Naive thymus-derived CD4-positive, alpha-beta T cell (primary cell): ENCODE data around the gene SCGB3A1. TPM values are rescaled to one million over a fixed set of nuclear protein-coding genes. Genes with fewer than 3 reads are reported as not detected.

ENCODE experiments used
- ATAC-seq: fragments of 150-1000 bp; cut with Tn5 transposase; 2 replicates; pipeline ENCODE4 v1.10.0; 2021; ENCODE audit warnings: mild to moderate bottlenecking, moderate library complexity
- CTCF ChIA-PET: fragments of 350-600 bp; sonication (Branson Sonifier 250); formaldehyde crosslinking; loops from one replicate; lab custom pipeline; 2021; ENCODE audit warnings: antibody characterized with exemption; lab: Charles Lee
- POLR2A ChIA-PET: fragments of 350-600 bp; sonication (Branson Sonifier 250); formaldehyde crosslinking; loops from one replicate; lab custom pipeline; 2021; ENCODE audit warnings: antibody characterized with exemption, inconsistent platforms; lab: Charles Lee
- DNase-seq, 9 donors: peaks; one replicate each; pipeline versions ENCODE4 v3.0.0 to v3.0.0-alpha.2; 2020 to 2022; ENCODE audit warnings: mixed read lengths in 1 of 9
- H3K27ac ChIP-seq: one replicate; pipeline ENCODE4 v1.7.0; 2013; ENCODE audit warnings: mild to moderate bottlenecking, low read depth, low read length, moderate library complexity
- H3K27me3 ChIP-seq, 2 donors: one replicate each; pipeline ENCODE4 v1.7.0; 2013; ENCODE audit warnings: low read length in 2 of 2, mild to moderate bottlenecking in 2 of 2, moderate library complexity in 2 of 2; ENCODE audit not compliant: control insufficient read depth in 2 of 2, insufficient read depth in 2 of 2
- H3K36me3 ChIP-seq, 3 experiments: 1 replicate in 2 of 3; 2 replicates in 1 of 3; pipeline ENCODE4 v1.7.0; 2013; ENCODE audit warnings: low read length in 3 of 3, mild to moderate bottlenecking in 3 of 3, moderate library complexity in 1 of 3; ENCODE audit not compliant: insufficient read depth in 3 of 3, control insufficient read depth in 2 of 3
- H3K4me1 ChIP-seq, 2 donors: one replicate each; pipeline ENCODE4 v1.7.0; 2013; ENCODE audit warnings: low read length in 2 of 2, mild to moderate bottlenecking in 2 of 2, moderate library complexity in 1 of 2; ENCODE audit not compliant: control insufficient read depth in 2 of 2, insufficient read depth in 2 of 2
- H3K4me3 ChIP-seq: 2 replicates; pipeline ENCODE4 v1.7.0; 2013; ENCODE audit warnings: mild to moderate bottlenecking, low read length
- H3K9me3 ChIP-seq, 3 experiments: 1 replicate in 2 of 3; 2 replicates in 1 of 3; pipeline ENCODE4 v1.7.0; 2013; ENCODE audit warnings: low read length in 3 of 3; ENCODE audit not compliant: control insufficient read depth in 2 of 3
- H3K27ac Mint-ChIP-seq, 9 donors: one replicate each; pipeline ENCODE4 v1.8.0; 2020 to 2022; ENCODE audit warnings: mixed read lengths in 9 of 9, mild to moderate bottlenecking in 8 of 9, moderate library complexity in 5 of 9, inconsistent platforms in 2 of 9
- H3K27me3 Mint-ChIP-seq, 5 donors: one replicate each; pipeline ENCODE4 v1.8.0; 2021 to 2022; ENCODE audit warnings: mixed read lengths in 5 of 5, mild to moderate bottlenecking in 1 of 5
- H3K36me3 Mint-ChIP-seq, 5 donors: one replicate each; pipeline ENCODE4 v1.8.0; 2020 to 2022; ENCODE audit warnings: mixed read lengths in 5 of 5, mild to moderate bottlenecking in 3 of 5, inconsistent platforms in 1 of 5
- H3K4me1 Mint-ChIP-seq, 7 donors: one replicate each; pipeline ENCODE4 v1.8.0; 2020 to 2022; ENCODE audit warnings: mixed read lengths in 7 of 7, mild to moderate bottlenecking in 3 of 7, inconsistent platforms in 1 of 7
- H3K4me3 Mint-ChIP-seq, 10 donors: one replicate each; pipeline ENCODE4 v1.8.0; 2020 to 2022; ENCODE audit warnings: mild to moderate bottlenecking in 10 of 10, mixed read lengths in 10 of 10, moderate library complexity in 6 of 10, inconsistent platforms in 2 of 10
- H3K9me3 Mint-ChIP-seq, 11 donors: one replicate each; pipeline ENCODE4 v1.8.0; 2020 to 2022; ENCODE audit warnings: mixed read lengths in 11 of 11, mild to moderate bottlenecking in 4 of 11, inconsistent platforms in 1 of 11, moderate library complexity in 1 of 11
- intact Hi-C, 2 donors: fragments of 100-400 bp; cut with micrococcal nuclease; formaldehyde crosslinking; loops; one replicate each; pipeline ENCODE4 v1.15.1; 2023
- polyA plus RNA-seq, 2 donors: library from polyadenylated mRNA; unstranded; fragments of 300-500 nt; fragmentation: Illumina TruSeq; gene quantifications; one replicate each; pipeline ENCODE4 v1.2.3, GENCODE V29; 2021
- total RNA-seq, 6 experiments: library from RNA in 5 of 6; stranded (reverse) in 5 of 6; gene quantifications; 1 replicate in 5 of 6; 2 replicates in 1 of 6; pipeline ENCODE4 v1.2.3 and lab custom pipeline; 2021 to 2026

The SCGB3A1 gene
- total and polyA plus RNA-seq, 7 experiments from 2014 or later = 24.3 TPM; not detected in 6

DNA sequence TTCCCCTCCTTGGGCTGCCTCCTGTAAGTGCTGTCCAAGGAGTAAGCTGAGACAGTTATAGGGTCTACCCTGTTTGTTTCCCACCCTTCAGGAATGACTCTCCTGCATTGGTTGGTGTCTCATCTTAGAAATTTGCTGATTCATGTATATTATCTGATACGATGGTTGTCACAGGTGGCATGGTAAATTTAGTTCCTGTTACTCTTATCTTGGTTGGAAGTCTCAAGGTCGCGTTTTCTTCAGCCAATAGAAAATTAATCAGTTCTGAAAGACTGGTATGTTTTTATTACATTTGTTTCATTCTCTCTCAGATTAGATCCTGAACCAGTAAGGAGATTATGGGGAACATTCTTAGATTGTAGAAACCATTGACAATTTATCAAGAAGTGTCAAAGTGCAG, 42.7 kb downstream of the SCGB3A1 start:
- H3K9me3 Mint-ChIP-seq = no peaks in the 10 kb centered on the region
- ATAC-seq = peak; percentile 31
- intact Hi-C loops = no loop called here
- Histone ChIP-seq H3K27ac (no peak overlapping the region), H3K9me3 (no peaks in the 10 kb centered on the region), H3K36me3 (peaks cover 0 to 22% (median 5%) of the 10 kb centered on the region in 3 experiments), H3K27me3 (no peaks in the 10 kb centered on the region), H3K4me1 (no peaks in the 10 kb centered on the region), H3K4me3 (no peak overlapping the region)
- peaks cover 11 to 33% (median 28%) of the 10 kb centered on the region in 7 donors for H3K4me1 Mint-ChIP-seq
- ChIA-PET POLR2A (interaction anchor here (0.6 kb wide), 1 partner anchor 20 kb away, joined by 3 read pairs; no protein-coding TSS in a partner anchor), CTCF (no interaction called here)
- peaks cover 3 to 59% (median 45%) of the 10 kb centered on the region in 5 donors for H3K36me3 Mint-ChIP-seq
- no peaks in the 10 kb centered on the region for H3K27me3 Mint-ChIP-seq
- H3K4me3 Mint-ChIP-seq = no peak overlapping the region
- peak overlapping the region in 4 of 9 donors; percentile 13 to 61 (median 36) for H3K27ac Mint-ChIP-seq
- no peak for DNase-seq

DNA sequence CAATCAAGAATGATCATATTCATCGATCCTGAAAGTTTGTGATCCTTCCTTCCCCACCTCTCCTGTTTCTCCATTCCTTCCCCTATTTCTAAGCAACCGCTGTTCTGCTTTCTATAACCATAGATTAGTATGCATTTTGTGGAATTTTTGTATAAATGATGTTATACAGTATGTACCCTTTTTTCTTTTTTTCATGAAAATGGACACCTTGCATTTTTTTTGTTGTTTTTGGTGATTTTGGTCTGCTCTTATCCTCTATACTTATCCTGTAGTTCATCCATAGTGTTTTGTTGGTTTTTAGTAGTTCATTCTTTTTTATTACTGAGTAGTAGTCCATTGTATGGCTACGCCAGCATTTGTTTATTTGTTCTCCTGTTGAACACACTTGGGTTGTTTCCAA, 46.1 kb downstream of the SCGB3A1 start:
- Histone ChIP-seq H3K4me3 (no peak overlapping the region), H3K4me1 (no peaks in the 10 kb centered on the region), H3K27me3 (no peaks in the 10 kb centered on the region), H3K27ac (no peak overlapping the region), H3K36me3 (peaks cover 0 to 18% (median 0%) of the 10 kb centered on the region in 3 experiments), H3K9me3 (no peaks in the 10 kb centered on the region)
- H3K27ac Mint-ChIP-seq = no peak overlapping the region
- DNase-seq (no peak), ATAC-seq (no peak)
- no peaks in the 10 kb centered on the region for H3K9me3 Mint-ChIP-seq
- intact Hi-C loops = no loop called here
- H3K4me1 Mint-ChIP-seq = peaks cover 11 to 36% (median 30%) of the 10 kb centered on the region in 7 donors
- no peak overlapping the region for H3K4me3 Mint-ChIP-seq
- ChIA-PET POLR2A (no interaction called here), CTCF (no interaction called here)
- no peaks in the 10 kb centered on the region for H3K27me3 Mint-ChIP-seq
- peaks cover 12 to 57% (median 36%) of the 10 kb centered on the region in 5 donors for H3K36me3 Mint-ChIP-seq

DNA sequence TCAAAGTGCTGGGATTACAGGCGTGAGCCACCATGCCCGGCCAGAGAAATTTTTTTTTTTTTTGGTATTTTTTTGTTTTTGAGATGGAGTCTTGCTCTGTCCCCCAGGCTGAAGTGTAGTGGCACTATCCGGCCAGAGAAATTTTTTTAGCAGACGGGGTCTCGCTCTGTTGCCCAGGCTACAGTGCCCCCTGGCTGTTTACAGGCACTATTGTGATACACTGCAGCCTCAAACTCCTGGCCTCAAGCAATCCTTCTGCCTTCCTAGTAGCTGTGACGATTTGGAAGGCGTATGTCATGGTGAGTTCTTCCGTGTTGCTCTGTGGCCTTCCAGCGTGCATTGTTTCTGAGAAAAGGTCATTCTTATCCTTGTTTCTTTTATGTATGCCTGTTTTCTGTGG, 49.6 kb downstream of the SCGB3A1 start:
- Mint-ChIP-seq H3K4me1 (peaks cover 6 to 46% (median 31%) of the 10 kb centered on the region in 7 donors), H3K9me3 (peaks cover 0 to 3% (median 0%) of the 10 kb centered on the region in 11 donors), H3K36me3 (peaks cover 12 to 62% (median 48%) of the 10 kb centered on the region in 5 donors), H3K4me3 (no peak overlapping the region), H3K27me3 (no peaks in the 10 kb centered on the region), H3K27ac (peak overlapping the region in 2 of 9 donors; percentile 15 to 59)
- no peaks in the 10 kb centered on the region for H3K9me3 ChIP-seq
- H3K4me3 ChIP-seq = no peak overlapping the region
- POLR2A ChIA-PET = no interaction called here
- H3K4me1 ChIP-seq = no peaks in the 10 kb centered on the region
- no peaks in the 10 kb centered on the region for H3K27me3 ChIP-seq
- no peak overlapping the region for H3K27ac ChIP-seq
- DNase-seq (no peak), ATAC-seq (no peak)
- intact Hi-C loops = no loop called here
- peaks cover 0 to 13% (median 0%) of the 10 kb centered on the region in 3 experiments for H3K36me3 ChIP-seq
- CTCF ChIA-PET = interaction anchor here (0.7 kb wide), 1 partner anchor 19 kb away, joined by 3 read pairs; no protein-coding TSS in a partner anchor

Other genes starting within 250 kb of the SCGB3A1 start
- under 1 TPM in 2 of 5 experiments, not detected in 3; 0.16 to 0.81 TPM for gene GFPT2, start 238.2 kb downstream of the SCGB3A1 start, total RNA-seq
- not detected for gene GFPT2, start 238.2 kb downstream of the SCGB3A1 start, polyA plus RNA-seq
- gene CNOT6, start 97.1 kb downstream of the SCGB3A1 start, total RNA-seq = 10 to 100 TPM; 22.8 to 41.9 (median 30.0) TPM
- 1 to 10 TPM; 8.3 to 8.8 TPM for gene CNOT6, start 97.1 kb downstream of the SCGB3A1 start, polyA plus RNA-seq
- 1 to 10 TPM in 4 of 5 experiments, under 1 TPM in 1; 0.53 to 6.0 (median 3.3) TPM for gene FLT4, start 58.1 kb upstream of the SCGB3A1 start, total RNA-seq
- gene FLT4, start 58.1 kb upstream of the SCGB3A1 start, polyA plus RNA-seq = under 1 TPM; 0.64 to 0.68 TPM
- gene OR2Y1, start 148.6 kb upstream of the SCGB3A1 start, total RNA-seq = not detected
- gene OR2Y1, start 148.6 kb upstream of the SCGB3A1 start, polyA plus RNA-seq = not detected
- gene MGAT1, start 211.3 kb upstream of the SCGB3A1 start, total RNA-seq = 100 to 1,000 TPM; 101 to 206 (median 196) TPM
- gene MGAT1, start 211.3 kb upstream of the SCGB3A1 start, polyA plus RNA-seq = 100 to 1,000 TPM in 1 of 2 donors, 10 to 100 TPM in 1; 98.6 to 178 TPM